Vagina (tissue), 2 donors: ENCODE measurements around the gene TP73. TPM values are rescaled to one million over a fixed set of nuclear protein-coding genes. Genes with fewer than 3 reads are reported as not detected.

Experiments used
- DNase-seq, 2 donors: peaks; one replicate each; pipeline ENCODE4 v3.0.0-alpha.2; 2017; ENCODE audit errors: extremely low spot score in 2 of 2
- H3K27ac ChIP-seq: fragments of 200-600 bp; sonication (generic); one replicate; pipeline ENCODE4 v1.5.1; 2019
- H3K27me3 ChIP-seq: fragments of 200-600 bp; sonication (generic); one replicate; pipeline ENCODE4 v1.5.1; 2019
- H3K36me3 ChIP-seq, 2 donors: fragments of 200-600 bp; sonication (generic); one replicate each; pipeline ENCODE4 v1.5.1; 2017 to 2019
- H3K4me1 ChIP-seq: fragments of 200-600 bp; sonication (generic); one replicate; pipeline ENCODE4 v1.5.1; 2019
- H3K4me3 ChIP-seq, 2 donors: fragments of 200-600 bp; sonication (generic); 1 replicate in 1 of 2; 2 replicates in 1 of 2; pipeline ENCODE4 v1.5.1; 2016 to 2019
- H3K9me3 ChIP-seq: fragments of 200-600 bp; sonication (generic); one replicate; pipeline ENCODE4 v1.5.1; 2019
- POLR2A ChIP-seq, 2 donors: fragments of 450-650 bp; IDR thresholded peaks; one replicate each; pipeline ENCODE4 v1.6.1; 2017; ENCODE audit warnings: antibody characterized with exemption in 2 of 2, mild to moderate bottlenecking in 2 of 2, moderate library complexity in 2 of 2
- POLR2AphosphoS5 ChIP-seq, 2 donors: sonication (generic); formaldehyde crosslinking; IDR thresholded peaks; one replicate each; pipeline ENCODE4 v1.9.0; 2017; ENCODE audit warnings: antibody characterized with exemption in 2 of 2, mild to moderate bottlenecking in 2 of 2, low read depth in 1 of 2; ENCODE audit not compliant: insufficient read depth in 1 of 2
- intact Hi-C: fragments of 100-400 bp; cut with DNase I; formaldehyde crosslinking; loops from one replicate; pipeline ENCODE4 v1.15.1; 2023
- total RNA-seq: library from RNA; depleted of rRNA; stranded (reverse); fragments of >200 nt; gene quantifications from one replicate; pipeline ENCODE4 v1.2.3, GENCODE V29; 2016
- TF ChIP-seq, protein P1 (sequence below), 3 experiments: fragments of 450-650 bp in 2 of 3; fragments of 200-600 bp in 1 of 3; sonication (generic) in 1 of 3; IDR thresholded peaks; one replicate each; pipeline ENCODE4 v1.5.1; 2017 to 2019; ENCODE audit warnings: antibody characterized with exemption in 3 of 3, mild to moderate bottlenecking in 2 of 3, moderate library complexity in 2 of 3

TP73 gene
- total RNA-seq, 1 donor from 2014 or later = 8.1 TPM

DNA sequence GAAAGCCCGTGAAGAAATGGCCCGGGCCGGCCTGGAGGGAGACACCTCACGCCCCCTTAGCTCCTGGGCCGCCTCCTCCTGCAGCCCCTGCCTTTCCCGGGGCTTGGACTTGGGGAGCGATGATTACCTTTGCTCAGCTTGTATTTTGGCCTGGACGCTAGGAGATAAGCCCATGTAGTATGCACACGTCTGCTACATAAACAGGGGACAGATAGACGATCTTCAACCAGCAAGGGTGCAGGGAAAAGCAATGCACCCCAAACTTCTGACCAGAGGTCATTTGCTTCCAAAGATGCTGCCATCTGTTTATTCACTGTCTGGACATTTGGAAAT lies 936 bp downstream of the TP73 start:
- H3K36me3 ChIP-seq = no peaks in the 10 kb centered on the region
- TF ChIP-seq, protein P1, sequence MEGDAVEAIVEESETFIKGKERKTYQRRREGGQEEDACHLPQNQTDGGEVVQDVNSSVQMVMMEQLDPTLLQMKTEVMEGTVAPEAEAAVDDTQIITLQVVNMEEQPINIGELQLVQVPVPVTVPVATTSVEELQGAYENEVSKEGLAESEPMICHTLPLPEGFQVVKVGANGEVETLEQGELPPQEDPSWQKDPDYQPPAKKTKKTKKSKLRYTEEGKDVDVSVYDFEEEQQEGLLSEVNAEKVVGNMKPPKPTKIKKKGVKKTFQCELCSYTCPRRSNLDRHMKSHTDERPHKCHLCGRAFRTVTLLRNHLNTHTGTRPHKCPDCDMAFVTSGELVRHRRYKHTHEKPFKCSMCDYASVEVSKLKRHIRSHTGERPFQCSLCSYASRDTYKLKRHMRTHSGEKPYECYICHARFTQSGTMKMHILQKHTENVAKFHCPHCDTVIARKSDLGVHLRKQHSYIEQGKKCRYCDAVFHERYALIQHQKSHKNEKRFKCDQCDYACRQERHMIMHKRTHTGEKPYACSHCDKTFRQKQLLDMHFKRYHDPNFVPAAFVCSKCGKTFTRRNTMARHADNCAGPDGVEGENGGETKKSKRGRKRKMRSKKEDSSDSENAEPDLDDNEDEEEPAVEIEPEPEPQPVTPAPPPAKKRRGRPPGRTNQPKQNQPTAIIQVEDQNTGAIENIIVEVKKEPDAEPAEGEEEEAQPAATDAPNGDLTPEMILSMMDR (IDR thresholded peaks at IDR 0.05) = no peak
- TF ChIP-seq POLR2A (IDR thresholded peaks at IDR 0.05) (no peak), POLR2AphosphoS5 (IDR thresholded peaks at IDR 0.05; ENCODE audit: insufficient read depth in 1 of 2, low read depth in 1 of 2) (no peak)
- no peak overlapping the region for H3K27ac ChIP-seq
- H3K4me3 ChIP-seq = peak overlapping the region in 1 of 2 donors; percentile 45
- H3K4me1 ChIP-seq = peaks cover 32% of the 10 kb centered on the region
- peaks cover 14% of the 10 kb centered on the region for H3K27me3 ChIP-seq
- H3K9me3 ChIP-seq = no peaks in the 10 kb centered on the region
- intact Hi-C loops = no loop called here
- no peak for DNase-seq

DNA sequence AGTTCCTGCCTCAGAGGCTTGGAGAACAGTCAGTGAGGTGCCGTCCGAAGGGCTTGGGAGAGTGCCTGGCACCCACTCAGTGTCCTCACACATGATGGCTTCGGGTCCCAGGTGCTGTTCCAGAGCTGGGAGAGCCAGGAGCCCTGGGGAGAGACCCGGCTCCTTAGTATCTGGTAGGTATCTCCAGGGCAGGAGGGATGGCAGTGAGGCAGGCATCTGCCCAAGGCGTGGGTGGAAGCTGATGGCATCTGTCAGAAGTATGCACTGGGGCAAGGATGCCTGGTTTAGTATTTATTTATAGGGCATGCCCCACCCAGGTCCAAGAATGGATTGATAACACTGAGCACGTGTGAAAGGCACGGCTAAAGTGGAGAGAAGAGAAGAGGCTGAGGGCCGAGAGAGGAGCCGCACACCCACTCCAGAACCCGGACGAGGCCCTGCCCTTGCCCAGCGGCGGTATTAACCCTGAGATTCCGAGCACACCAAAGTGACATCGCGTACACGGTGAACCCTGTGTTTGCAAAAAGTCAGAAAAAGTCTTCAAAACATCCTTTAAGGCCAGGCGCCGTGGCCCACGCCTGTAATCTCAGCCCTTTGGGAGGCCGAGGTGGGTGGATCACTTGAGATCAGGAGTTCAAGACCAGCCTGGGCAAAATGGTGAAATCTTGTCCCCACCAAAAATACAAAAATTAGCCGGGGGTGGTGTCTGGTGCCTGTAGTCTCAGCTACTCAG lies 2.4 kb downstream of the TP73 start:
- peaks cover 19% of the 10 kb centered on the region for H3K4me1 ChIP-seq
- H3K36me3 ChIP-seq = no peaks in the 10 kb centered on the region
- no peak for DNase-seq
- intact Hi-C loops = no loop called here
- H3K27me3 ChIP-seq = peaks cover 14% of the 10 kb centered on the region
- H3K9me3 ChIP-seq = no peaks in the 10 kb centered on the region
- H3K4me3 ChIP-seq = no peak overlapping the region
- TF ChIP-seq POLR2A (IDR thresholded peaks at IDR 0.05) (no peak), POLR2AphosphoS5 (IDR thresholded peaks at IDR 0.05; ENCODE audit: insufficient read depth in 1 of 2, low read depth in 1 of 2) (no peak)
- no peak overlapping the region for H3K27ac ChIP-seq

DNA sequence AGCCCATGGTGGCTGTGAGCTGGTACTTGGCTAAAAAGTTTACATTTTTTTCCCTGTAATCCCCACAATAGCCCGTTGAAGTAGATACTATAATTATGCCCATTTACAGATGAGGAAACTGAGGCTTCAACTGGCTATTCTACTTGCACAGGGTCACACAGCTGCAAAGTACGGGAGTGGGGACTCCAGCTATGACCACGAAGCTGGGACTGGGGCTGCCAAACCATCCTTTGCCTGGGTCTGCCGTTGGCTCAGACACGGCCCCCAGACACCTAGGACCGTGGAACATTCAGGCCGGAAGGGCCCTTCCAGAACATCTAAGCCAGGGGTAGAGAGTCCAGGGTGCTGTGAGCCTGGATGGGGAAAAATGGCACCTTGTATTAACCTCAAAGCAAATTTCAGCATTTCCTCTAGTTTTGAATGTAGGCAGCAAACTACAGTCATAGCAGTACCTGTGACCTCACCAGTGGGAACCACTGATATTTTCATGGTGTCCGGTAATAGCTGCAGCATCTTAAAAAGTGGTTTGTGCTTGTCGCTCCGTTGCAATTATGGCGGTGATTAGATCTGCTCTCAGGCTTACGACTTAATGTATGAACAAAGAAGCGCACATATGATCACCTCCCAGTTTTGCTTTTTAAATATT lies 4.3 kb downstream of the TP73 start:
- H3K27me3 ChIP-seq = peaks cover 3% of the 10 kb centered on the region
- H3K36me3 ChIP-seq = no peaks in the 10 kb centered on the region
- intact Hi-C loops = no loop called here
- no peaks in the 10 kb centered on the region for H3K9me3 ChIP-seq
- peaks cover 6% of the 10 kb centered on the region for H3K4me1 ChIP-seq
- DNase-seq = no peak
- no peak overlapping the region for H3K4me3 ChIP-seq
- no peak for TF ChIP-seq POLR2A (IDR thresholded peaks at IDR 0.05)
- TF ChIP-seq, protein P1 (IDR thresholded peaks at IDR 0.05) = no peak
- no peak overlapping the region for H3K27ac ChIP-seq

DNA sequence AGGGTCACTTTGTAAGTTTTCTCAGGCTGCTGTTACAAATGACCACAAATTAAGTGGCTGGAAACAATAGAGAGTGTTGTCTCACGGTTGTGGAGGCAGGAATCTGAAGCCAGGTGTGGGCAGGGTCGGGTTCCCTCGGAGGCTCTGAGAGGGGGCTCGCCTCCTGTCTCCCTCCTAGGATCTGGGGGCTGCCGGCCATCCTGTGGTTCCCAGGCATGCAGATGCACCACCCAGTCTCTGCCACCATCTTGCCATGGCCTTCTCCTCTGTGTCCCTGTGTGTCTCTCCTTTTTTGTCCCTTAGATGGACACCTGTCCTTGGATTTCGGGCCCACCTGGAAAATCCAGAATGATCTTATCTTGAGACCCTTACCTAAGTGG lies 4.8 kb downstream of the TP73 start:
- Histone ChIP-seq H3K4me3 (no peak overlapping the region), H3K36me3 (no peaks in the 10 kb centered on the region), H3K27me3 (no peaks in the 10 kb centered on the region), H3K9me3 (no peaks in the 10 kb centered on the region), H3K27ac (no peak overlapping the region), H3K4me1 (peaks cover under 1% of the 10 kb centered on the region)
- intact Hi-C loops = no loop called here
- DNase-seq = no peak
- no peak for TF ChIP-seq POLR2A (IDR thresholded peaks at IDR 0.05)
- TF ChIP-seq POLR2AphosphoS5 (IDR thresholded peaks at IDR 0.05; ENCODE audit: insufficient read depth in 1 of 2, low read depth in 1 of 2) = no peak

DNA sequence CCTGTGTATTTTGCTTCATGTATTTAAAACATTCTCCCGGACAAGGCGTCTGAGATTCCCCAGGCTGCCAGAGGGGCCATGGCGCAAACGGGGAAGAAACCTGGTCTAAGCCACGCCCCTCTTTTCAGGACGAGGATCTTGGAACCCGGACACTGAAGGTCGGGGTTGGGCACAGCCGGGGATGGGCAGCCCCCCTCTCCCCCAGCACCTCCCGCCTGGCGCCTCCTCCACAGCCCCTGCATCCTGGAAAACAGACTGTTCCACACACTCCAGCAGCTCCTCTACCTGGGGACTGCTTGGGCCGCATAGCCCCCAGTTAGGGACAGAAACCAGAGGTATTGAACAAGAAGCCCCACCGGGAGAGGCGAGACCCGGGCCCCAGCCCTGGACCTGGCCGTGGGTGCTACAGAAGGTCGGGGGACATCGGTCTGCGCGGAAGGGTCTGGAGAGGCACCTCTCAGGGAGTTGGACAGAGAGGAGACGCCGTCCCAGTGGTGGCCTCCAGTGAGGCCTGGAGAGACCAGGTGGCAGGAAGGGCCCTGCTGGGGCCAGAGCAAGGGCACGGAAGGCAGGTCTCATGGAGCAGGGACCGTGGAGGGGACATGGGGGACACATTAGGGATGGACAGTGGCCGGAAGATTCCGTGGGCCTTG lies 5.4 kb downstream of the TP73 start:
- Histone ChIP-seq H3K27me3 (no peaks in the 10 kb centered on the region), H3K9me3 (no peaks in the 10 kb centered on the region)

More for the DNA sequence above, 5.4 kb downstream of the TP73 start:
- TF ChIP-seq, protein P1 (IDR thresholded peaks at IDR 0.05) = no peak
- TF ChIP-seq POLR2A (IDR thresholded peaks at IDR 0.05) (no peak), POLR2AphosphoS5 (IDR thresholded peaks at IDR 0.05; ENCODE audit: insufficient read depth in 1 of 2, low read depth in 1 of 2) (no peak)
- DNase-seq = no peak
- Histone ChIP-seq H3K36me3 (no peaks in the 10 kb centered on the region), H3K4me1 (no peaks in the 10 kb centered on the region), H3K4me3 (no peak overlapping the region), H3K27ac (no peak overlapping the region)
- intact Hi-C loops = no loop called here
